ELF-1 (cell line): ENCODE data around the gene APBB1IP.
A peak's percentile ranks its signal among the peaks of the same experiment; 100 is the strongest.
"Not testable (repeated sequence)": the region's sequence is repeated elsewhere in the genome, so short reads cannot be mapped to it uniquely, and the experiment has no call there.

ENCODE experiments used
- DNase-seq: peaks from one replicate; pipeline ENCODE4 v3.0.0-alpha.2; 2016; ENCODE audit warnings: low read depth, low spot score

APBB1IP gene

GRCh38 chr10:26556748-26557640, 118.9 kb downstream of the APBB1IP start:
- DNase-seq: peak; percentile 47

GRCh38 chr10:26557641-26558014, 119.5 kb downstream of the APBB1IP start:
- no peak for DNase-seq

GRCh38 chr10:26566525-26567350, 128.6 kb downstream of the APBB1IP start:
- no peak for DNase-seq

- DNase-seq: no peak
Measured at GRCh38 chr10:26567351-26567721, 129.2 kb downstream of the APBB1IP start.

- DNase-seq: no peak
Measured at GRCh38 chr10:26571655-26572054, 133.5 kb downstream of the APBB1IP start.

- DNase-seq: no peak
Measured at GRCh38 chr10:26573674-26574073, 135.5 kb downstream of the APBB1IP start.

- no peak for DNase-seq
Measured at GRCh38 chr10:26574783-26575182, 136.6 kb downstream of the APBB1IP start.

GRCh38 chr10:26578371-26578770, 140.2 kb downstream of the APBB1IP start:
- DNase-seq: not testable (repeated sequence)

- no peak for DNase-seq
Measured at GRCh38 chr10:26579256-26580063, 141.3 kb downstream of the APBB1IP start.

GRCh38 chr10:26586211-26586610, 148.1 kb downstream of the APBB1IP start:
- DNase-seq: no peak

- no peak for DNase-seq
Measured at GRCh38 chr10:26588611-26589010, 150.5 kb downstream of the APBB1IP start.

- not testable (repeated sequence) for DNase-seq
Measured at GRCh38 chr10:26589813-26590212, 151.7 kb downstream of the APBB1IP start.

- DNase-seq: no peak
Measured at GRCh38 chr10:26593896-26594295, 155.8 kb downstream of the APBB1IP start.

- DNase-seq: not testable (repeated sequence)
Measured at GRCh38 chr10:26603283-26603682, 165.1 kb downstream of the APBB1IP start.

GRCh38 chr10:26604320-26605093, 166.4 kb downstream of the APBB1IP start:
- not testable (repeated sequence) for DNase-seq

- DNase-seq: not testable (repeated sequence)
Measured at GRCh38 chr10:26606389-26606877, 168.3 kb downstream of the APBB1IP start.

GRCh38 chr10:26612151-26612915, 174.2 kb downstream of the APBB1IP start:
- no peak for DNase-seq
